KOPT-K1 (cell line): ENCODE data around the gene RNU6-1.

Experiments
- H3K27ac ChIP-seq: fragments of 200-600 bp; sonication (generic); 2 replicates; pipeline ENCODE4 v1.5.1; 2016; ENCODE audit warnings: antibody characterized with exemption, mild to moderate bottlenecking, low read depth, low read length; ENCODE audit not compliant: poor library complexity, severe bottlenecking
- H3K36me3 ChIP-seq: fragments of 200-600 bp; sonication (generic); 2 replicates; pipeline ENCODE4 v1.5.1; 2017; ENCODE audit warnings: antibody characterized with exemption, mild to moderate bottlenecking, low read length, moderate library complexity; ENCODE audit not compliant: insufficient read depth
- H3K9me3 ChIP-seq: fragments of 200-600 bp; sonication (generic); 2 replicates; pipeline ENCODE4 v1.5.1; 2017; ENCODE audit warnings: antibody characterized with exemption, low read length, mild to moderate bottlenecking; ENCODE audit not compliant: insufficient read depth, poor library complexity, severe bottlenecking

RNU6-1 gene

DNA sequence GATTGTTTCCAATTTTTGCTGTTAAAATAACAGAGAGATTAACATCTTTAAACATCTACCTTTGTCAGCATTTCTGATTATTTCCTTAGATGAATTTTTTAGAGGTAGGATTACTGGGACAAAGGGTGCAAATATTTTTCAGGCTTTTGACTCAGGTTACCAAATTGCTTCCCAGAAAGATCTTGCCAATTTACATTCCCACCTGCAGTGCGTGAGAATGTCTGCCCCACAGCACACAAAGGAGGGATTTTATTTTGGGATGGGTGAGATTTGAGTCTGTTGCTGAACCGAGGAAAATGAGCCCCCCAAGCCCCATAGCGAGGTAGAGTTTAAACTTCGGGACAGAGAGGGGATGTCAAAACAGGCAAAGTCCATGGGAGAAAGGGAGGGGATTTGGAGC is 25.9 kb upstream of the RNU6-1 start:
- H3K27ac ChIP-seq: no peak overlapping the region
- peaks cover 21% of the 10 kb centered on the region for H3K9me3 ChIP-seq
- no peaks in the 10 kb centered on the region for H3K36me3 ChIP-seq

GRCh38 chr15:67865331-67865730 is 25.5 kb upstream of the RNU6-1 start:
- Histone ChIP-seq H3K27ac (no peak overlapping the region), H3K9me3 (peaks cover 19% of the 10 kb centered on the region), H3K36me3 (no peaks in the 10 kb centered on the region)

- Histone ChIP-seq H3K9me3 (peaks cover 1% of the 10 kb centered on the region), H3K36me3 (no peaks in the 10 kb centered on the region), H3K27ac (peak overlapping the region; percentile 34)
These were observed 23.7 kb upstream of the RNU6-1 start for GRCh38 chr15:67863442-67863987.

GRCh38 chr15:67862750-67863441 is 23.1 kb upstream of the RNU6-1 start:
- no peaks in the 10 kb centered on the region for H3K9me3 ChIP-seq
- H3K27ac ChIP-seq: no peak overlapping the region
- H3K36me3 ChIP-seq: no peaks in the 10 kb centered on the region

GRCh38 chr15:67861983-67862382 is 22.1 kb upstream of the RNU6-1 start:
- Histone ChIP-seq H3K9me3 (no peaks in the 10 kb centered on the region), H3K27ac (no peak overlapping the region), H3K36me3 (no peaks in the 10 kb centered on the region)

DNA sequence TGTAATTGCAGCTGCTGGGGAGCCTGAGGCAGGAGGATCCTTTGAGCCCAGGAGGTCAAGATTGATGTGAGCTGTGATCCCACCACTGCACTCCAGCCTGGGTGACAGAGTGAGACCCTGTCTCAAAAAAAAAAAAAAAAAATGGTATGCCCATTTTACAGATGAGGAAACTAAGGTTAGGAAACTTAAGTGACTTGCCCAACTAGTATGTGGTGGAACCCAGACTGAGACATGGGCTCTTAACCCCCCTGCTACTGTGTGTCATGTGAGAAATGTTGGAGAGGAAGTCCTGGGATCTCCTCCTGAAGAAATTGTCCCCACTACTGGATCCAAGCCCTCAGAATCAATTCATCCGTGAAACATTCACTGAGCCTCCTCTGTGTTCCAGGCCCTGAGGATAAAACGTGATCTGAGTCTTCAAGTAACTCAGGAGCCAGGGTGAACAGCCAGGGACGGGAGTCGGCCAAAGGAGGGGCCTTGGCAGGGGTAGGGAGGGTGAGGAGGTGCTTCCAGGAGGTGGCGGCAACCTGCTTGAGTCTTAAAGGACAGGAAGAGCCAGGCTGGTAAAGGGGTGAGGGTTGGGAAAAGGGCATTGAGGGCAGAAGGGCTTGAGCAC is 19.6 kb upstream of the RNU6-1 start:
- no peaks in the 10 kb centered on the region for H3K36me3 ChIP-seq
- no peaks in the 10 kb centered on the region for H3K9me3 ChIP-seq
- no peak overlapping the region for H3K27ac ChIP-seq

DNA sequence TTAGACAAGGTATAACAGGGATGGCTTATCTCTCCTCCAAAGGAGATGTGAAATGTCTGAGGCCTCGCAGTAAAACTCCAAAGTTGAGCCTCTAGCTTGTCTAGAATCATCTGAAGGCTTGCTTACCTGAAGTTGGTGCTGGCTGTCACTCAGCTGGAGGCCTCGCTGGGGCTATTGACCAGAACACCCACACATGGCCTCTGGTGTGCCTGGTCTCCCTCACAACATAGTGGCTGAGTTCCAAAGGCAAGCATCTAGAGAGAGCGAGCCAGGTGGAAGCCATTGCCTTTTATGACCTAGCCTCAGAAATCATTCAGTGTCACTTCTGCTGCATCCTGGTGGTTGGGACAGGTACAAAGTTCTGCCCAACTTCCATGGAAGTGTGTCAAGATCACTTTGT is 17.4 kb upstream of the RNU6-1 start:
- Histone ChIP-seq H3K36me3 (no peaks in the 10 kb centered on the region), H3K27ac (no peak overlapping the region)

GRCh38 chr15:67855842-67856241 is 16.0 kb upstream of the RNU6-1 start:
- H3K9me3 ChIP-seq: no peaks in the 10 kb centered on the region
- no peak overlapping the region for H3K27ac ChIP-seq
- H3K36me3 ChIP-seq: no peaks in the 10 kb centered on the region

More for the DNA sequence above, 17.4 kb upstream of the RNU6-1 start:
- no peaks in the 10 kb centered on the region for H3K9me3 ChIP-seq

DNA sequence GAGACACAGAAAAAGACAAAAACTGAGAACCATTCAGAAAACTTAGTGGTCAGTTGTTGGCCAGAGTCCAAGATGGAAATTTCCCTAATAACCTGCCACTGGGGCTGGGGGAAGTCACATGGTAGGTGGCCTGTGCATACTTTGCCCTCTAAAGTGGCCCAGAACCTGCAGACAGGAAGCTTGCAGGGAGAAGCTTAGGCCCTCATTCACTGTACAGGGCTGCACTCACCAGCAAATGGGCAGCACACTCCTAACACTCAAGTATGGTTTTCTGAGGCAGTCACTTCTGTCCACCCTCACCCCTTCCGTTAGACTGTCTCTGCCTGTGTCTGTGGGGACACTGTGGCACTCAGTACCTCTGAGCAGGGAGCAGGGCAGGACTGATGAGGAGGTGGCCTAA is 14.5 kb upstream of the RNU6-1 start:
- Histone ChIP-seq H3K9me3 (no peaks in the 10 kb centered on the region), H3K27ac (no peak overlapping the region), H3K36me3 (no peaks in the 10 kb centered on the region)

DNA sequence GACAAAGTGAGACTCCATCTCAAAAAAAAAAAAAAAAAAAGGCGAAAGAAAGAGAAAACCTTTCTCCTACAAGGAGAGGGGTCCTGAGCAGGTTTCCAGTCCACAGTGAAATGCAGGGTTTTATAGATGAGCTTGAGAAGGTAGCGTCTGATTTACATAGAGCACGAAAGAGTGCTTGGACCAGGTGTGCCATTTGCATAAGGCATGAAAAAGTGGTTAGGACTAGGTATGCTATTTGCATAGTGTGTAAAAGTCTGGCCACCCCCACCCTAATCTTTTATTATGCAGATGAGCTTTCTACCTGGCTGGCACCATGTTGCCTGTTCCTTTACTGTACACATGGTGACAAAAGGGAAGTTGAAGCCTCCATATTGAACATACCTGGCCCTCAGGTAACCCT is 13.6 kb upstream of the RNU6-1 start:
- Histone ChIP-seq H3K27ac (no peak overlapping the region), H3K36me3 (no peaks in the 10 kb centered on the region), H3K9me3 (no peaks in the 10 kb centered on the region)

DNA sequence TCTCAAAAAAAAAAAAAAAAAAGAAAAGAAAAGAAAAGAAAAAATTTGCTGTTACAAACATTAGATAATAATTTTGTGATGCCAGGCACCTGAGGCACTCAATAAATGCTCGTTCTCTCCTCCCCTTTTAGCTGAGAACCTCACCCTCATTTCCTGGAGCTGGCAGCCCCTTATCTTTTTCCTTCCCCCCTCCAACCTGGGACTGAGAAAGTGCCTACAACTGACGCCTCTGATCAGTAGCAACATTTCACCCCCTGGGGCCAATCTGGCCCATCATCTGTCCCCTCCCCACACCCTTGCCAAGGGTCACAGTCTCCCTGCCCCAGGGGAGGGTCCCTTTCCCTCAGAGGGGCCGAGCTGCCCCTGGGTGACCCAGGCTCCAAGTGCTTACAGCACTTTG is 12.6 kb upstream of the RNU6-1 start:
- Histone ChIP-seq H3K36me3 (no peaks in the 10 kb centered on the region), H3K9me3 (no peaks in the 10 kb centered on the region), H3K27ac (no peak overlapping the region)

DNA sequence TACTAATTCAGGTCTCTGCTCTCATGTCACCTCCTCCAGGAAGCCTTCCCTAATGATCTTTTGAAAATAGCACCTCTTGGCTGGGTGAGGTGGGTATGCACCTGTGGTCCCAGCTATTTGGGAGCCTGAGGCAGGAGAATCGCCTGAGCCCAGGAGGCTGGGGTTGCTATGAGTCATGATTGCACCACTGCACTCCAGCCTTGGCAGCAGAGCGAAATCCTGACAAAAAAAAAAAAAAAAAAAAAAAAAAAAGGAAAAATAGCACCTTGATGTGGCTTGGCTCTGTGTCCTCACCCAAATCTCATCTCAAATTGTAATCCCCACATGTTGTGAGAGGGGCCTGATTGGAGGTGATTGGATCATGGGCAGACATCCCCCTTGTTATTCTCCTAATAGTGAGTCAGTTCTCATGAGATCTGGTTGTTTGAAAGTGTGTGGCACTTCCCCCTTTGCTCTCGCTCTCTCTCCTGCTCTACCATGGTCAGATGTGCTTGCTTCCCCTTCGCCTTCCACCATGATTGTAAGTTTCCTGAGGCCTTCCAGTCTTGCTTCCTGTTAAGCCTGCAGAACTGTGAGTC is 11.2 kb upstream of the RNU6-1 start:
- Histone ChIP-seq H3K9me3 (no peaks in the 10 kb centered on the region), H3K27ac (no peak overlapping the region), H3K36me3 (no peaks in the 10 kb centered on the region)

- Histone ChIP-seq H3K9me3 (no peaks in the 10 kb centered on the region), H3K27ac (no peak overlapping the region), H3K36me3 (no peaks in the 10 kb centered on the region)
These were observed 10.5 kb upstream of the RNU6-1 start for GRCh38 chr15:67850336-67850735.

DNA sequence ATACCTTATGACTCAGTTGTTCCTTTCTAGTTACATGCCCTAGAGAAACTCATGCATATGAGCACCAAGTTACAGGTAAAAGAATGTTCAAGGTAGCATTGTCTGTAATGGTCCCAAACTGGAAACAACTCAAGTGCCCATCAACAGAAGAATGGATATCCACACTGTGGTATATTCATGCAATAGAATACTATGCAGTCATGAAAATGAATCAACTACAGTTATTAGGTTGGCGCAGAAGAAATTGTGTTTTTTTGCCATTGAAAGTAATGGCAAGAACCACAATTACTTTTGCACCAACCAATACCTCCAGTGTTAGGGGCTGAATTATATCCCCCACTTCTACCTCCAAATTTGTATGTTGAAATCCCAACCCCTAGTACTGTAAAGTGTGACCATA is 9.7 kb upstream of the RNU6-1 start:
- no peaks in the 10 kb centered on the region for H3K9me3 ChIP-seq
- no peaks in the 10 kb centered on the region for H3K36me3 ChIP-seq
- no peak overlapping the region for H3K27ac ChIP-seq

GRCh38 chr15:67845974-67846373 is 6.1 kb upstream of the RNU6-1 start:
- no peaks in the 10 kb centered on the region for H3K9me3 ChIP-seq
- H3K27ac ChIP-seq: no peak overlapping the region
- no peaks in the 10 kb centered on the region for H3K36me3 ChIP-seq
